ENCODE results near the gene MCRIP1.

The MCRIP1 gene

GRCh38 chr17:81802856-81803643 lies 30.0 kb downstream of the MCRIP1 start:
- ATAC-seq: no peak

DNA sequence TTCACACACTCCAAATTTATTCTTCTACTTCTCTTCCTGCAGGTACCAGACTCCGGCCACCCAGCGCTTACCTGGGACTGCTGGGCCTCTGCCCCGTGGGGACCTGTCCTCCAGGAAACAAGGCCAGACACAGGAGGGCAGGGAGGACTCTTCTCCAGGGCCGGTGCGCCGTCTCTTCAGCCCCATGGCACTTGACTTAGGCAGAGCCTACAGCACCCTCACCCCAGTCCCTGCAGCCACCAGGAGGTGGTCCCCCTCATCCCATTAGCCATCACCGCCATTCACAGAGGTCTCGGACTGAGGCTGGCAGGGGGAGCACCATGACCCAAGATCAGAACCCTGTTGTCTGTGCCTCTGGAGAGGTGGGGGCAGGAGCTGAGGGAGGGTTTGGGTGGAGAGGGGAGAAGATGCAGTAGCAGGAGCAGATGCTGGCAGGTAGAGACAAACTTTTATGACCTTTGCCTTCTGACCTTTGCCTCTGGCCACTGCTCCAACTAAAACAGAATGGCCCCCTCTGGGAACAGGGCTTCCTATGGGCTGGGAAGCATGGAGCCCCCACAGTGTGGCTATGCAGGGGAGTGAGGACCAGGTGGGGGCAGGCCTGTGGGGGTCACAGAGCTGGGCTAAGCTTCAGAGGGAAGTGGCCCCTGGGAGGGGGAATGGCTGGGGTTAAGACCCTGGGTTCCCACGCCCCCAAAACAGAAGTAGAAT lies 30.9 kb downstream of the MCRIP1 start:
- ATAC-seq: no peak

- ATAC-seq: no peak
These were observed 31.8 kb downstream of the MCRIP1 start for GRCh38 chr17:81801327-81801726.

DNA sequence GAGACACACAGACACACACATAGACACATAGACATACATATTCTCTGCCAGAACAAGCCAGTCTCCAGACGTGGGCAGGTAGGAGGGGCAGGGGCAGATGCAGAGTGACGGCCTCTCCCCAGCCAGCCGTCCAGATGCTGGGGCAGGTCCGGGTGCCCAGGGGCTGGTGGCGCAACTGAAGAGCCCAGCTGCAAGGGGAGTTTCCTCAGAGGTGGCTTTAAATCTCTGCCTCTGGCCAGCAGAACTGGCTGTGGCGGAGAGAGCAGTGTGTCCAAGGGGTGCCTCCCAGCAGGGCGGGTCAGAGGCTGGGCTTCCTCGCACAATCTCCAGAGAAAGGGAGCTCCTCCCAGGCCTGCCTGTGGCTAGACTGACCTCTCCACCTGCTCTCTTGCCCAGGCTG lies 38.6 kb downstream of the MCRIP1 start:
- ATAC-seq: no peak

- ATAC-seq: no peak
These were observed 39.0 kb downstream of the MCRIP1 start for GRCh38 chr17:81794074-81794476.

GRCh38 chr17:81792675-81793615 lies 40.1 kb downstream of the MCRIP1 start:
- ATAC-seq: no peak

Measured in activated CD4-positive, CD25-positive, alpha-beta regulatory T cell treated with anti-CD3 and anti-CD28 coated beads, Interleukin-2, amount 50 U/mL, for 24 hours (primary cell).